HG03103 (cell line): ENCODE measurements around the gene NMRK2.
"Not testable (repeated sequence)": the region's sequence is repeated elsewhere in the genome, so short reads cannot be mapped to it uniquely, and the experiment has no call there.

ENCODE experiments used
- ATAC-seq: cut with Tn5 transposase; IDR thresholded peaks from one replicate; pipeline ENCODE4 v1.9.1; 2021; ENCODE audit warnings: low read depth; ENCODE audit not compliant: unreplicated experiment

NMRK2 gene

DNA sequence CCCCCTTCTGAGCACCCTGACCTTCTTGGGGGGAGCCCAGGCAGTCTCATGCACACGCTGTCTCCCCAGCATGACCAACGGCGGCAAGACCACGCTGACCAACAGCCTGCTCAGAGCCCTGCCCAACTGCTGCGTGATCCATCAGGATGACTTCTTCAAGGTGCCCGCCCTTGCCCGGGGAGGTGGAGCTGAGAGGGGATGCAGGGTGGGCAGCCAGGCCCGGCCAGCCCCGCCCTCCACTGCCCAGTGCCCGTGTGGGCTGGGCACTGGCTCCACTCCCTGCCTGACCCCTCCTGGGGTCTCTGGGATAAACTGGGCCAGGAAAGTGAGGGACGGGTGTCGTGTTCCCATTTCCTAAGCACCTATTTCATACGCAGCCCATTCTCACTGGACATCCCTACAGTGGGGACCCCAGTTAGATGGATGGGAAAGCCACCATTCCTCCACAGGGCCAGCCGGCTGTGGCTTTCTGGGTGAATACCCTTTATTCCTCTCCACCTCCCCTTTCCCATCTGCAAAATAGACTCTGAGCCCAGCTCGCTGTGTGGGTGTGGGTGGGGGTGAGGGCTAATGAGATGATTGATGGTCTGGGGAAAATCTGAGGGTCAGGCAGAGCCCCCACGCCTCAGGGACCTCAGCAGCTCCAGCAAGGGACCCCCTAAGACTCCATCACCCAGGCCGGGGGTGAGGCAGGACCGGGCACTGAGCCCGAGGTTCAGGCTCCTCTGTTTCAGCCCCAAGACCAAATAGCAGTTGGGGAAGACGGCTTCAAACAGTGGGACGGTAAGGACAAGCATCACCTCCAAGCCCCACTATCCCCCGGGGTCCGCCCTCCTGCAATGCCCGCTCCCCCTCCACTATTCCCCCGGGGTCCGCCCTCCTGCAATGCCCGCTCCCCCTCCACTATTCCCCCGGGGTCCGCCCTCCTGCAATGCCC, 3.9 kb downstream of the NMRK2 start:
- no peak for ATAC-seq

DNA sequence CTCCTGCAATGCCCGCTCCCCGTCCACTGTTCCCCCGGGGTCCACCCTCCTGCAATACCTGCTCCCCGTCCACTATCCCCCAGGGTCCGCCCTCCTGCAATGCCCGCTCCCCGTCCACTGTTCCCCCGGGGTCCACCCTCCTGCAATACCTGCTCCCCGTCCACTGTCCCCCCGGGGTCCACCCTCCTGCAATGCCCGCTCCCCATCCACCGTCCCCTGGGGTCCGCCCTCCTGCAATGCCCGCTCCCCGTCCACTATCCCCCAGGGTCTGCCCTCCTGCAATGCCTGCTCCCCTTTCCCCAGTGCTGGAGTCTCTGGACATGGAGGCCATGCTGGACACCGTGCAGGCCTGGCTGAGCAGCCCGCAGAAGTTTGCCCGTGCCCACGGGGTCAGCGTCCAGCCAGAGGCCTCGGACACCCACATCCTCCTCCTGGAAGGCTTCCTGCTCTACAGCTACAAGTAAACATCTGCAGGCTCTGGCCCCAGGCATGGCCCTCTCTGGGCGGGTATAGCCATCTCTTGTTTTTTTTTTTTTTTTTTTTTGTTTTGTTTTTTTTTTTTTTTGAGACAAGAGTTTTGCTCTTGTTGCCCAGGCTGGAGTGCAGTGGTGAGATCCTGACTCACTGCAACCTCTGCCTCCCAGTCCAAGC, 5.6 kb downstream of the NMRK2 start:
- not testable (repeated sequence) for ATAC-seq

DNA sequence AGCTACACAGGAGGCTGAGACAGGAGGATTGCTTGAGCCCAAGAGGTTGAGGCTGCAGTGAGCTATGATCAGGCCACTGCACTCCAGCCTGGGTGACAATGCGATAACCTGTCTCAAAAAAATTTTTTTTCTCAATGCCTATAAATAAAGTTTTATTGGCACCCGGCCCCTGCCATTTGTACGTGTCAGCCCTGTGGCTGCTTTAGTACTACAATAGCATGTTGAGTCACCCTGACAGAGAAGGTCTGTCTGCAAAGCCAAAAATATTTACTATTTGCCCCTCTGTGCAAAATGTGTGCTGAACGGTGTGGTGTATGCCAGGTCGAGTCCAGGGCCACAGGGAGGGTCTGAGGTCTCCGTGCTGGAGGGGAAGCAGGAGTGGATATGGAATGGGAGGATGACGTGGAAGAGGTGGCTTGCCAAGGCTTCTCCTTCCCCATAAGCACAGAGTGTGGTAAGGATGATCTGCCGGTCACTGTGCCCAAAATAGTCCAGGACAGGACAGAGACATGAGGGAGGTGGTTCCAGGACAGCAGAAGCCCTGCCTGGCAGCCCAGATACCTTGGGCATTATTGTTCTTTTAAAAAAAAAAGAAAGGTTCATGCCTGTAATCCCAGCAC, 10.0 kb downstream of the NMRK2 start:
- ATAC-seq: no peak

DNA sequence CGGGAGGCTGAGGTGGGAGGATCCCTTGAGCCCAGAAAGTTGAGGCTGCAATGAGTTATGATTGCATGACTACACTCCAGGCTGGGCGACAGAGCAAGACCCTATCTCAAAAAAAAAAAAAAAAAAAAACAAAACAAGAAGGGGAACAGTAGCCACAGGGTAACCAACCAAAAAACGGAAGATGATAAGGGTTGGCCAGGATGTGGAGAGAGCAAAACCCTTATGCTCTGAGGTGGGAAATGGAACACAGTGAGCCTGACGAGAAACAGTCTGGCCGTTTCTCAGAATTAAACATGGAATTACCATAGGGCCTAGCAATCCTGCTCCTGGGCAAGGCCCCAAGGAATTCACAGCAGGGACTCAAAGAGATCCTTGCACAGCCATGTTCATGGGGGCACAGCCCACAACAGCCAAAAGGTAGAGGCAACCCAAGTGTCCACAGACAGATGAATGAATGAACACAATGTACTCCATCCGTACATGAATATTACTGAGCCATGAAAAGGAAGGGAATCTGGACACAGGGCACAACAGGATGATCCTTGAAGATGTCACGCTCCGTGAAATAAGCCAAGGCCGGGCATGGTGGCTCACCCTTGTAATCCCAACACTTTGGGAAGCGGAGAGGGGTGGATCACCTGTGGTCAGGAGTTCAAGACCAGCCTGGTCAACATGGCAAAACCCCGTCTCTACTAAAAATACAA, 11.3 kb downstream of the NMRK2 start:
- no peak for ATAC-seq

DNA sequence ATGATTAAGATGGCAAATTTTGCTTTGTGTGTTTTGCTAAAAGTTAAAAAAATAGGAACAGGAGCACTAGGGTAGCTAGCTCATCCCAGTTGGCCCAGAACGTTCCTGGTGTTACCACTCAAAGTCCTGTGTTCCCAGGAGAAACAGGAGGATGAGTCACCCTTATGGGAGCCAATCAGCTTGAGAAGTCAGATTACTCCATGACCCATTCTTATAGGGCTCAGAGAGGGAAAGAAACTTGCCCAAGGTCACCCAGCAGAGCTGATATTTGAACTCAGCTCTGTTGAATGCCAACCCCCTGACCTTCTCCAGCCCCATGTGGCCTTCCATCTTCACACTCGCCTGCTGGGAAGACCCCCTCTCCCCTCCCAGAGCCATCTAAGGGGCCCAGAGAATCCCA, 13.0 kb downstream of the NMRK2 start:
- ATAC-seq: no peak

DNA sequence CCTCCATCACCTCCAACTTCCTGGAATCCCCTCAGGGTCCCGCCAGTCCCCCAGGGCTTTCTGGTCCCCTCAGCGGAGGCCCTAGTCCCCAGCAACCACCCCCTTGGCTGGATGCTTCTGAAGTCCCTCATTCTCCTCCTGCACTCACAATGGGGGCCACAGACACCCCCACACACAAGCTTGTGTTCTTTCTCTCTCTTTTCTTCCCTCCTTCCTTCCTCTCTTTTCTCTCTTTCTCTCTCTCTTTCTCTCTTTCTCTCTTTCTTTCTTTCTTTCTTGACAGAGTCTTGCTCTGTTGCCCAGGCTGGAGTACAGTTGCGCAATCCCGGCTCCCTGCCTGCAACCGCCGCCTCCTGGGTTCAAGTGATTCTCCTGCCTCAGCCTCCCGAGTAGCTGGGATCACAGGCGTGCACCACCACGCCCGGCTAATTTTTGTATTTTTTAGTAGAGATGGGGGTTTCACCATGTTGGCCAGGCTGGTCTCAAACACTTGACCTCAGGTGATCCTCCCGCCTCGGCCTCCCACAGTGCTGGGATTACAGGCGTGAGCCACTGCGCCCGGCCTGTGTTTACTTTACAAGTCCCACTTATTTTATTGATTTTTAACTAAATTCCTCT, 14.6 kb downstream of the NMRK2 start:
- not testable (repeated sequence) for ATAC-seq

DNA sequence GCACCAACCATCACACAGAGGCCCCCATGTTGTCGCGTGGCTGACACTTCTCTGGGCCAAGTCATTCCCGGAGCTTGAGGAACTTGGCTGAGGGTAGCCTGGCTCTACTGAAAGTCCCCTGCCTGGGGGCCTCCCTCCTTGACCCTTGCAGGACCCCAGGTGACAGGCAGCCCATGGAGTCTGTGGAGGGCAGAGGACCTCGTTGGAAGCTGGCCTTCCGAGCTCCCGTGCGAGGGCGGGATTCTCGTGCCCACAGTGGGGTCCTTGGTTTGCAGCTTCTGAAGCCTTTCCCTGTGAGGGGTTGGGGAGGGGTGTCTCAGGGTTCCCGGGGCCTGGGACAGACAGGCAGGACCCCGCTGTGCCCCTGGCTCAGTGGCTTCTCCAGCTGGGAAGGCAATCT, 16.4 kb downstream of the NMRK2 start:
- no peak for ATAC-seq

DNA sequence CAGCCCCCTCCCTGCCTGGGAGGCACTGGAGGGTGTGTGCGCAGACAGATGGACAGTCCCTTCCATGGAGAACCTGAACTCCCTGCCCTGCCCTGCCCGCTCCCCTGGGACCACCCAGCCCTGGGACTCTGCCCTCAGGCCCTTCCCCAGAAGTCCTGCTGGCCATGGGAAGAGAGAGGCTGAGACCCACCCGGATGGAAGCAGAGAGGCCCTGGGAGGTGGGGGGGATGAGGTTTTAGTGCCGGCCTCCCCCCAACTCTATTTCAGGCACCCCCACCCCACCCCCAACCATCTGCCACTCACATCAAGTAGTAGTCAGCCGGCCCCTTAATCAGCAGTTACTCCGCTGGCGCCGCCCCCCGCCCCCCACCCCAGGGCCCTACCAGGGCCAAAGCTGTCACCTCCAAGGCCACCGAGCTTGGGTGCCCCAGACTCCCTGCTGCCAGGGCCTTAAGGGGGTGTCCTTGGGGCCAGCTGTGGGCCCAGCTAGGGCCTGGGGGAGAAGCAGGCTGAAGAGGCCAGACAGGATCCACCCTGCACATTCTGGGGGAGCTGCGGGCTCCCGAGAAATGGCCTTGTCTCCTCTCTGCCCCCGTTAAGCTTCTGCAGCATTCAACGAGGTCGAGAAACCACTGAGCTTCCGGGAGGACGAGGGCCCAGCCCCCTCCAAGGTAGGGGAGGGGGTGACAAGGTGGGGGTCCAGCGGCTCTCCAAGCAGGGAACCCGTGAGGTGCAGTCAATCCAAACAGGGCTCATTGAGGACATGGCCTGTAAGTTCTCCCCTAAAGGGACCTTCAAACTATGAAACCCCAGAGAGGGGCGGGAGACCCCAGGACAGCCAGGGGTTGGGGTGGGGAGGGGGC, 17.4 kb downstream of the NMRK2 start:
- ATAC-seq: no peak

DNA sequence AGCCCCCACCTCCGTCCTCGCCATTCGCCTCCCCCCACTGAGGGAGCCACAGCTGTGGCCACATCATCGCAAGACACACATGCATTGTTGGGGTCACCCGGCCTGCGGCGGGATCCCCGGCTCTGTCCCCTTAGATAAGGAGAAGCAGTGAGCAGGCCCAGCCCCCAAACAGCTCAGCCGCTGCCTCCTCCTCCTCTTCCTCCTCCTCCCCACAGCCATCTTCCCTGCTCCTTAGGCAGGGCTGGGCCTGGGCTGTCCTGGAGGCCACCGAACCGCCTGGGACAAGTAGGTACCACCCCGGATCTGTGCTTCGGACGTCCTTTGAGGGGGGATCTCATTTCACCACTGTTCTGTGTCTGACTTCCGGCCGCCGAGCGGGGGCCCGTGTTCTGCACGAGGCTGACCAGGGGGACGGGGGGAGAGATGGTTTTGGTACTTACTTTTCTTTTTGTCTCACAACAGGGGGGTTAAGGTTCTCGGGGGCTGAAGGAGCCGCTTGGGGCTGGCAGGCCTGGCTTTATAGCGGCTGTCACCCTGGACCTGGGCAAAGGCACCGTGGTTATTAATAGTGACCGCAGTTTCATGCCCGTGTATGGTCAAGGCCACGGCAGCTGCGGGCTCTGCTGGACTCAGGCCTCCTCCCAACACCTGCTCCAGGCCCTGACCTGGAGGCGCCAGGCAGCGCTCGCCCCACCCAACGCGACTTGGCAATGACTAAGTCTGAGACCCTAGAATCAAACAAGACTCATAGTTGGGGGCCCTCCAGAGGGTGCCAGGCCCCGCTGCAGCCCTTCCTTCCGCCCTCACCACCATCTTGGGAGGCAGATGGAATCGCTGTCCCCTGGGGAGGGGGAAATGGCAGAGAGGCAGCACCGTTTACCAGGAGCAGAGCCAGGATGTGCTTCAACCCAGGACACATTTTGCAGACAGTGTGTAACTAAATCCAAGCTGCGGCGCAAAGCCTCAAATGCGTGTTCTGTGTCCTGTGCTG, 18.3 kb downstream of the NMRK2 start:
- ATAC-seq: no peak

DNA sequence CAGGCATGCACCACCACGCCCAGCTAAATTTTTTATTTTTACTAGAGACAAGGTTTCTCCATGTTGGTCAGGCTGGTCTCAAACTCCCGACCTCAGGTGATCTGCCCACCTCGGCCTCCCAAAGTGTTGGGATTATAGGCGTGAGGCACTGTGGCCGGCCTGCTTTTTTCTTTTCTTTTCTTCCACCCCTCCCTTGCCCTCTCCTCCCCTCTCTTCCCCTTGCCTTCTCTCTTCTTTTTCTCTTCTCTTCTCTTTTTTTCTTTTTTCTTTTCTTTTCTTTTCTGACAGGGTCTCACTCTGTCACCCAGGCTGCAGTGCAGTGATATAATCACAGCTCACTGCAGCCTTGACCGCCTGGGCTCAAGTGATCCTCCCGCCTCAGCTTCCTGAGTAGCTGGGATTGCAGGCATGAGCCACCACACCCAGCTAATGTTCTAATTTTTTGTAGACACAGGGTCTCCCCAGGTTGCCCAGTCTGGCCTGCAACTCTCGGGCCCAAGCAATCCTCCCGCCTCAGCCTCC, 19.9 kb downstream of the NMRK2 start:
- ATAC-seq: not testable (repeated sequence)

DNA sequence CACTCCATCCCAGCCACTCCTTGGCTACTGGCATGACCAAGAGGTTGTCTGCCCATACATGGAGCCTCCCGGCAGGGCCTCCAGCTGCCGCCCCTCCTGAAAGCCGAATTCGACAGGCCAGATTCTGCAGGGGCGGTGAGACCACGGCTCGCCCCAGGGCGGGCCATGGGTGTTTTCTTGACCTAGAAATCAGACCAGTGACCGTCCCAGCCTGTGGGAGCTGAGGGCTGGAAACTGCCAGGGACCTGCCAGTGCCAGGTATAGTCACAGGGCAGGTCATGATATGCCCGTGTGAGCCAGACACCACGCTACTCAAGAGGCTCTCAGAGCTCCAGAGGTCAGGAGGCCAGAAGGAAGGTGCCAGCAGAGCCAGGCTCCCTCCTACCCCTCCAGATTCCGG, 21.2 kb downstream of the NMRK2 start:
- ATAC-seq: no peak

DNA sequence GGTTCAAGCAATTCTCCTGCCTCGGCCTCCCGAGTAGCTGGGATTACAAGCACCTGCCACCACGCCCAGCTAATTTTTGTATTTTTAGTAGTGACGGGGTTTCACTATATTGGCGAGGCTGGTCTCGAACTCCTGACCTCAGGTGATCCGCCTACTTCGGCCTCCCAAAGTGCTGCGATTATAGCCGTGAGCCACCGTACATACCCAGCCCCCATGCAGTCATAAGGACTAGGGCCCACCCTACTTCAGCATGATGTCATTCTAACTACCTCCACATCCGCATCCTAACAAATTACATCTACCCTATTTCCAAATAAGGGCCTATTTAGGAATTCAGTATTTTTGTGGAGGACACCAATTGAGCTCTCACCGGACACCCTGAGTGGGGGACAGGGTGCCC, 22.4 kb downstream of the NMRK2 start:
- ATAC-seq: not testable (repeated sequence)

DNA sequence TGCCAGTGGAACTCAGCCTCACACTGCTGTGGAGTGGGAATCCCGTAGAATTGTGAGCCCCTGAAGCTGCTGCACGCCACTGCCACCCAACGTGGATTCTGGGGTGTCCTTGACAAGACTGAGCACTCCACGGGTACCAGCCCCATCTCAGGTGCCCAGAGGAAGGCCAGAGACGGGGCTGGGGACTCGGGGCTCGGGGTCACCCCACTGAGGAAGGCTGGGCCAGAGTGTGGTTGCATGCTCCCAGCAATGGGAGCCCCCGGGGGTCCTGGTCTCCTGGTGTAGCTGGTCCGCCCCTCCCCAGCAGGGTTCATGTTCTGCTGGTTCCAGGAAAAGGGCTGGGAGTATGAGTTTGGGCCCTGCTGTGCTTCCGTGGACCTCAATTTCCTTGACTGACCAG, 22.8 kb downstream of the NMRK2 start:
- ATAC-seq: no peak

DNA sequence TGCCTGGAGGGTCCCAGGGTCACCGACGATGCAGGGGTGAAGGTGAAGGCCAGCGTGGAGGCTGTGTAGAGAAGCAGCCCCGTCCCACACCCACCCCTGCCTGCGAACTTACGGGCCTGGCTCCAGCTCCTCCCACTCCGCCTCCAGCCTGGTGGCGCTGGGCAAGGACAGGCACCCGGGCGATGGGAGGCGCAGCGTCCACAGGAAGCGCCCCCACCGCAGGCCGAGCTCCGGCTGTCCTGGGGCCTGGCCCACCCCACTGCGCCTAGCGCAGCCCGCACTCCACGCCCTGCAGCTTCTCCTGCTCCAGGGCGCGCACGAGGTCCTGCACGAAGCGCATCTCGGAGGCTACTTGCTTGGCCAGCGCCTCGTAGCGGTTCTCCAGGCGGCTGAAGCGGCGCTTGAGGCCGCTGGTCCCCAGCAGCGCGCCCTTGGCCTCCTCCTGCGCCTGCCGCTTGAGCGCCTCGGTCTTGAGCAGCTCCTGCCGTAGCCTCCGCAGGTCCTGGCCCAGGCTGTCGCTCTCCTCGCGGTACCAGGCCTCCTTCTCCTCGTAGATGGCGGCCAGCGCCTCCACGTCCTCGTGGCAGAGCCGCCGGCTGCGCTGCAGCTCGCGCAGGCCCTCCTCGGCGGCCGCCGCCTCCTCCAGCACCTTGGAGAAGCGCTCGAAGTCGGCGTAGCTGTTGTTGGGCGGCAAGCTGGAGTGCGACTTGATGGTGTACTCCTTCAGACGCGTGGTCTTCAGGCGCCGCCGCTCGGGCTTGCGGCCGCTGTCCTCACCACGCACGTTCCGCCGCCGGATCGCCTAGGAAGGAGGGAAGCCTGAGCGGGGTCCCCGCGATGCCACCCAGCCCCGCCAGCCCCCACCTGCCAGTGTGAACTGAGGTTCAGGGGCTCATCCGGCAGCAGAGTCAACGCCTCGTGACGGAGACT, 26.2 kb downstream of the NMRK2 start:
- ATAC-seq: no peak

DNA sequence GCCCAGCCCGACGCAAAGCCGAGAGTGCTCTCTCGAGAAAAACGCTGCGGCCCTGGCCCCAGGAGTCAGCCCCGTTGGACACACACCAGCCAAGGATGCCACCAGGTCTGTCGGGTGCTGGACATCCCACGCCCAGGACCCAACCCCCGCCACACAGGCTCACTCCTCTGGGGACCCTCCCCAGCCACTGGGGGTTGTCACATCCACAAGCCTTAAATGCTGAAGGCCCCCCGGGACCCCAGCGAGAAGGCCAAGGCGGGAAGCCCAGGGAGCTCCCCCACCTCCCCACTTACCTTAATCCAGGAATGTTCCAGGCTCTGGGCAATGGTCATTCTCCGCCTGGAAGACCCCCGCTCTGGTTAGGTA, 26.9 kb downstream of the NMRK2 start:
- no peak for ATAC-seq

DNA sequence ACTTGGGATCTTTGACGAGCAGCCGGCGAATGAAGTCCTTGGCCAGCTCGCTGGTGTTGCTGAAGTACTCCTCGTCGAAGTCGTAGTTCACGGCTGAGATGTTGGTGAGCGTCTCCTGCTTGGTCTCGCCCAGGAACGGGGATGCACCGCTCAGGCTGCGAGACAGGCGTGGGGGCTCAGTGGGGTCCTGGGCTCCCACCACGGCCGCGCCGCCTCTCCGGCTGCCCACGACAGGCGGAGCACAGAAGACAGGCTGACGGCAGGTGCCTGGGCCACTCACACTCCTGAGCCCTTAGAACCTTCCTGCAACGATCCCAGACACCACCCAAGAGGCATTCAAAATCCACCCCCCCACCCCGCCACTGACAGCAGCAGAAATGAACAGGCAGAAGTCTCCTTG, 28.1 kb downstream of the NMRK2 start:
- ATAC-seq: no peak
